HG03460 (cell line): ENCODE data around the gene NPTX1.

ENCODE experiments used
- ATAC-seq: cut with Tn5 transposase; IDR thresholded peaks from one replicate; pipeline ENCODE4 v1.9.1; 2021; ENCODE audit not compliant: unreplicated experiment

The NPTX1 gene

DNA sequence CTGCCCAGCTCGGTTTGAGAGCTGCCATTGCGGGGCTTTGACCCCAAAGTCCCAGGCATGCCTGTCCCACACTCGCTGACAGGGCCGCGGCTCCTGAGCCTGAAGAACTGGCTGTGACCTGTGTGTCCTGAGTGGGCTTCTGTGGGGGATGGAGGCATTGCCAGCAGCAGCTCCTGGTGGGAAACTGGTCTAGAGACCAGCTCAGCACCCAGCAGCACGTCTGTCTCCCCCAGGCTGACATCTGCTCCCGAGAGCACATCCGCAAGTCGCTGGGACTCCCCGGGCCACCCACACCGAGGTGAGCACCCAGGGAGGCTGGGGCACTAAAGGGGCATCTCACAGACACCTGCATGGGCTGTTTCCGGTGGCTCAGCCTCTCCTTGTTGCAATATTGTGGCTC, 48.0 kb downstream of the NPTX1 start:
- ATAC-seq = no peak

DNA sequence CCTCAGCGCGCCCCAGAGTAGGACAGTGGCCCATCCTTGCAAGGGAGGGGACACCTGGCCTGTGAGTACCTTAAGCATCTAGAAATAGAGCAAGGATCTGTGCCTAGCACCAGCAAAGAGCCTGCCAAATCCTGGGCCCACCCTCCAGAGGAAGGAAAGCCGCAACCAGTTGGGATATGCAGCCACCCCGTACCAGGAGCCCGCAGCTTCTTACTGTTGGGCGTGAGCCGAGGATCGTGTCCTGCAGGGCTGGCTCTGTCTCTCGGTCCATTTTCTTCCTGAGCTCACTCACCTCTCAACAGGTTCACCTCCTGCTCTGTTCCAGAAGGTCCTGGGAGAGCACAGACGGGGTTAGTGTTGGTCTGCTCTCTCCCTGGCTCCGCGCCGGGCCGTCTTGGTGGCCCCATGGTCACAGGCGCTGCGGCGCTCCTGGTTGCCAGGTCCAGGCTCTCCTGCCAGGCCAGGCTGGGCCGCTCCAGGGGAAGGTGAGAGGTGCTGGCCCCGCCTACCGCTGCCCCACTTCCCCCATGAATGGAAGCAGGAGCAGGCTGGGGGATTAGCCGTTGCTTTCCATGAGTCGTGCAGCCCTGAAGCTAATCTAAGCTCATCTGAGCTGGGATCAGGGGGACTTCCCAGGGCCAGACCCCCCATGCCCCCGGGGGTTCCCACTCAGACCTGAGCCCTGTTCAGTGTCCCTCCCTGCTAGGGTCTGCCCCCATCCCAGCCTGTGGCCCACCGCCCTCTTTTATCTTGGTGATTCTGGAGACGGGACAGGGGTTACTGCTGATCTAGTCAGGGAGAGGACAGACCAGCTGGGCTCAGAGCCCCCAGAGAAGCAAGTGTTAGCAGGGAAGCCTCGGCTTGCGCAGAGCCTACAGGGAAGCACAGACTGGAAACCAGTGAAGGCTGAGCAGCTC, 48.8 kb downstream of the NPTX1 start:
- ATAC-seq = no peak

DNA sequence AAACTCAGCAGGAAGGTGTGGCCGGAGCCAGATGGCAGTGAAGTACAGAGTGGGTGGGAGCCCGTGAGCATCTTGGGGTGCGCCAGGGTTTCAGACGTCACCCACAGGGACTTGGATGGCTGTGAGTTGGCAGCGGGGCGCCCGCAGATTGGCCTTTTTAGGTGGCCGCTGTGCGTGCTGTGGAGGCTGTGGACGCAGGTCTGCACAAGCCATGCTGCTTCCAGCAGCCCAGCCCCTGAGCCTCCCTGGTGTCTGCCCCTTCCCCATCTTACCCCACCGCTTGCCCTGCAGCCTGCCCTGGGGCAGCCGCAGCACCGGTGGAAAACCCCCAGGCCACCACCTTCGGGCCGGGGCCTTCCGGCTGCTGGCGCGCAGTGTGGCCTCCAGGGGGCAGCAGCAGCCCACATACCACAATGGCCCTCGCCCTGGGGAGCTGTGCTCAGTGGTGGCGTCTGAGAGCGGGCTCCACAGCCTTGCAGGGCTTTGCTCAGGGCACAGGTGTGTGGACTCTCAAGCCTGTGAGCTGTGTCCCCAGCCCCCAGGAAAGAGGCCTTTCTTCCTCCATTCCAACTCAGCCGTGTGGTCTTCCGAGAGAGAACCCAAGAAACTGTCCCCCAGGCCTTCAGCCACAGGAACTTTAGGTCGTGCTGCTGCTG, 49.6 kb downstream of the NPTX1 start:
- ATAC-seq = no peak

DNA sequence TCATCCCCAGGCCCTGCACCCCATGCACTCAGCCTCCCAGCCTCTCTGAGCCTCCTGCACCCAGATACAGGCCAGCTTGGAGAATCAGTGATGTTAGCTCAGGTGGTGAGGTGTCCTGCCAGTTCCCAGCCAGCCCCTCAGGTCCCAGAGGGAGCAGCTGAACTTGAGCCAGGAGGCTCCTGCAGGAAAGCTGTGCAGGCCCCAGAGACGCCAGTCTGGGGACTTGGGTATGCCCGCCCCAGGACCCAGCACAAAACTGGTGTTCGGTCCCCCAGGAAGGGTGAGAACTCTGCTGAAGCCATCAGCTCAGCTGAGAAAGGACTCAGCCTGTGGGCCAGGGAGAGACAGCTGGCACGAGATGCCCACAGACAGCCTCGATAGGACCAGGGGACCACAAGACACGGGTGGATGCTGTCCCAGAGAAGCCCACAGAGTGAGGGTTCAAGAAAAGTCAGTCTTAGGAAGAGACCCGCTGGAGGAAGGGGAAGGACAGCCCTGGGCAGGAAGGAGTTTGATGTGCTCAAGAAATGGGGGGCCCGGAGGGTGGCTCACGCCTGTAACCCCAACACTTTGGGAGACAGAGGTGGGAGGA, 50.5 kb downstream of the NPTX1 start:
- ATAC-seq = no peak

DNA sequence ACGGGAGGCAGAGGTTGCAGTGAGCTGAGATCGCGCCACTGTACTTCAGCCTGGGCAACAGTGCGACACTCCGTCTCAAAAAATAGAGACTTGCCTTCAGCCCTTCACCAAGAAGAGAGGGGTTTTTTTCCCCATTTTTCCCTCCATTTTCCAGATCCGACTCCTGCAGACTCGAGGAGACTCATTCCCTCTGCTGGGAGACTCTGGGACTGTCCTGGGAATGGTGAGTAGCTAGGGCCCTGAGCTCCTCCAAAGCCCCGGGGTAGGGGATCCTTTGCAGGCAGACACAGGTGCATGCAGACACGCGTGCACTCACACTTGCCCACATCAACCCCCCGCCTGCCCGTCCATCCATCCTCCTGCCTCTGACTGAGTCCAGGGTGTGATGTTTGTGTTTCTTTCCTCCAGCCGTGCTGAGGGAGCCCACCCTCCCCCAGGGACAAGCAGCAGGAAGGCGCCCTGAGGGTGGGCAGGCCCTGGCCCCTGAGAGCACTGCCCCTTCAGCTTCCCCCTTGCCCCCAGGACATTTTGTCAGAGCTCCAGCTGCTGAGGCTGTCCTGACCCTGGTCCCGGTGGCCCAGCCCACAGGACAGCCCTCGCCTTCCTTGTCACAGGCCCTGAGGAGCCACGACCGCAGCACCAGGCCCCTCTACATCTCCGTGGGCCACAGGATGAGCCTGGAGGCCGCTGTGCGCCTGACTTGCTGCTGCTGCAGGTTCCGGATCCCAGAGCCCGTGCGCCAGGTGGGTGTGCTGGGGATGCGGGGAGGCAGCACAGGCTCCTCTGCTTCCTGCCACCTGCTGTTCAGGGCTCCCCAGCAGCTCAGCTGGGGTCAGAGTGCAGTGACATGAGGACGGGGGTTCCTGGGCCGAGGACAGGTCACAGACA, 51.3 kb downstream of the NPTX1 start:
- ATAC-seq = no peak

DNA sequence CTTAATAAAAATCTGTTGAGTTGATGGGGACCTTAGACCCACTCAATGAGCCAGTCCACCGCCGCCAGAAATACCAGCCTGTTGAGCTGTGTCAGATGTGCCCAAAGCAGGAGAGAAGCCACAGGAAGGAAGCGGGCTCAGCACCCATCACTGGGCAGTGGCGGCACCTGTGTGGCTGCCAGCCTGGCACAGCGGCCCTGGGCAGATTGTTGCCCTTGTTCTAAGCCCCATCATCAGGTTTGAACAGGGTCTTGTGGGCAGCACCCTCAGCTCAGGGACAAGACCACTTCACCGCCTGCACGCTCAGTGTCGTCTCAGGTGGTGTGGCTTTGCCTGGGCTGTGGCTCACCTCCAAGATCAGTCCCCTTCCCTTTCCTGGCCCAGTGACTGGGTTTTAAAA, 52.1 kb downstream of the NPTX1 start:
- ATAC-seq = no peak

DNA sequence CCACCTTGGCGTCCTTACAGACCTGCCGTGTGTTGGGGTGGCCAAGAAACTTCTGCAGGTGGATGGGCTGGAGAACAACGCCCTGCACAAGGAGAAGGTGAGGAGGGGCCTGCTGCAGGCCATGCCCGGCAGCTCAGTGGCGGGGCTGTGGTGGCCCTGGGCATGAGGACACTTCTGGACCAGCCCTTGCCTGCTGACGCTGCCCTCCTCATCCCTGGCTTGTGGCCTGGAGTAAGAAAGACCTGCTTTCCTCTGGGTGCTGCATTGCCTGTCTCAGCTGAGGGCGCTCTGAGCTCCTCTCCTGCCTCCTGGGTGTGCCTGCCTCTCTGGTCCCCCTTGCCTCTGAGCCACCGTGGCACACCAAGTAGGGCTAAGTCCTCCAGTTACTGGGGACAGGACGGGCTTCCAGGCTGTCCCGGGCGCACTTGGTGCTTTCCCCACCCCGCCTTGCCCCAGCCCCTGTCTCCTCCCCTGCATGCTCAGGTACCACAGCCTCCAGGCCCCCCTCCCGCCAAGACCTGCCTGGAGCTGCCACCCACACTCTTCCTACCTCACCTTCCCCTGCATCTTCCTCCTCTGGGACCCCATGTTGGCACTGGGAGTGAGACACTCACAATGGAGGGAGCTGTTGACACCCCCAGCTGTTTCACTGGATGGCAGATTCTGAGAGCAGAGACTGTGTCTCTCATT, 52.7 kb downstream of the NPTX1 start:
- no peak for ATAC-seq

DNA sequence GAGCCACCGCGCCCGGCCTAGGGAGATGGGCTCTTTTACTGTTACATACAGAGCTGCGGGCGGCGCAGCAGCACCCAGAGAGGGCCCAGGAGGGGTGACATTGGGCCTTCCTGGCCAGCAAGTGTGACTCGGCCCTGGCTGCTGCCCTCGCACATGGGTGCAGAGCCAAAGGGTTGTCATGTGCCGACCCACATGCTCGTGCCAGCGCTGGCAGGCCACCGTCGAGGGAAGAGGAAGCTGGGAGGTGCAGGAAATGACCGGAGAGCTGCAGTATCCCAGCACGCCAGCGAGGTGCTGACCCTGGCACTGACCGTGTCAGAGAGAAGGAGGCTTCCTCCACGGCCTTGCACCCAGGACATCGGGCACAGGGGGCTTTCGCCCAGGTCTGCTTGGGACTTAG, 53.4 kb downstream of the NPTX1 start:
- ATAC-seq = no peak

DNA sequence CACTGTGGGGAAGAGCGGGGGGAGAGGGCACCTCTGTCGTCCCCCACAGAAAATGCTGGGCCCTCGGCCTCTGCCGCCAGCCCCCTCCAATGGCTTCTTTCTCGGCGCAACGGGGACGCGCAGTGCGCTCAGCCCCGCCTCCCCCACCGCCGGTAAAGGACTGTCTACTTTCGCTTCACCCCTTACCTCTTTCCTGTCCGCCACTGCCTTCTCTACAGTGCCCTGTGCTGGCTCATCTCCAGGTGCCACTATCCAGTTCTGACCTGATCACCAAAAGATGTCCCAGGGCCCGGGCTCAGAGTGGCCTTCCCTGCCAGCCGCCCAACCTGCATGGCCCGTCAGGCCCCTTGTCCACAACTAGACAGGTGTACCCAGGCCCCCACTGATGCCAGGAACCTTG, 54.1 kb downstream of the NPTX1 start:
- no peak for ATAC-seq

DNA sequence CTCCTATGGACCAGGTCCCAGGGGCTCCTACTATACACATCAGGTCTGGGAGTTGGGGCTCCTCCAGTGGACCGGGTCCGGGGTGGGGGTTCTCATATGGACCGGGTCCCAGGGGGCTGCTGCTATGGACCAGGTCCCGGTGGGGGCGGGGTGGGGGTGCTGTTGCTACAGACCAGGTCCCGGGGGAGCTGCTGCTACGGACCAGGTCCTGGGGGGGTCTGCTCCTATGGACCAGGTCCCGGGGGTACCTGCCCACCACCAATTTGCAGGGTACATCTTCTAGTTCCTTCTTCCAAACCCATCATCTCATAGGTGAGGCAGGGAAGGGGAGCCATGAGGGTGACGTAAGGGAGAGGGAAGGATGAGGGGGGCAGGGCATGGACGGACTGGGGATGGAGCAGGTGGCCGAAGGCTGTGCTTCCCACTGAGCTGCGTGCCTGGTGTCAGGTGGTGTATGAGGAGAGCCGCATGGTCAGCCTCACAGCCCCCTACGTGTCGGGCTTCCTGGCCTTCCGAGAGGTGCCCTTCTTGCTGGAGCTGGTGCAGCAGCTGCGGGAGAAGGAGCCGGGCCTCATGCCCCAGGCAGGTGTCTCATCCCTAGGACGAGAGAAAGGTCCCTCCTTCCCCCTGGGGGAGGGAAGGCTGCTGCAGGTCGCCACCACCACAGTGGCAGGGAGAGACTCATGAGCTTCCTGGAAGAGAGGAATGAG, 54.9 kb downstream of the NPTX1 start:
- ATAC-seq = no peak

DNA sequence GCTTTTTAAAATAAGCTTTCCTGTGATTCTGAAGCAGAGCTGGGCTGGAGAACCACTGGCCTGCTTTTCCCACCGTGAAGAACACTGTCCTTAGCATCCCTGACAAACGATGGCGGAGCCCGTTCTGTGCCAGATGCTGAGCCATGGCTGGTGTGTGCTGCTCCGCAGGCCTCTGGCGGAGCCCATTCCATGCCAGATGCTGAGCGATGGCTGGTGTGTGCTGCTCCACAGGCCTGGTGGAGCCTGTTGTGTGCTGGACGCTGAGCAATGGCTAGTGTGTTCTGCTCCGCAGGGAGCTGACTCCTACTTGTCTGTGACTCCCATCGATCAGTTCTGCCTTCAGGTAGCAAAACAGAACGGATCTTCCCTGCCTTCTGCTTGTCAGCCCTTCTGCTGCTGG, 57.2 kb downstream of the NPTX1 start:
- no peak for ATAC-seq

DNA sequence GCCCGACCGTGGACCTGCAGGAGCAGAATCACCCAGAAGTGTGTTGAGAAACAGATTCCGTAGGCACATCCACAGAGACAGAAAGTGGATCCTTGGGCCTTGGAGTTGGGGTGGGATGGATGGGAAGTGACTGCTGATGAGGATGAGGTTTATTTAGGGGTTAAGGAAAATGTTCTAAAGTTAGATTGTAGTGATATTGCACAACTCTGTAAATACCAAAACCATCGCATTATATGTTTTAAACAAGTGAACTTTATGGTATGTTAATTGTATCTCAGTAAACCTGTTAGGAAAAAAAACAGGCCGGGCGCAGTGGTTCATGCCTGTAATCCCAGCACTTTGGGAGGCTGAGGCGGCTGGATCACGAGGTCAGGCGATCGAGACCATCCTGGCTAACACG, 57.8 kb downstream of the NPTX1 start:
- ATAC-seq = no peak
